ENCODE results near the gene PELI2. TPM values are rescaled to one million over a fixed set of nuclear protein-coding genes. Genes with fewer than 3 reads are reported as not detected.

Gene PELI2
- total and polyA plus RNA-seq, 2 experiments from 2014 or later: 8.0 to 24.5 TPM

DNA sequence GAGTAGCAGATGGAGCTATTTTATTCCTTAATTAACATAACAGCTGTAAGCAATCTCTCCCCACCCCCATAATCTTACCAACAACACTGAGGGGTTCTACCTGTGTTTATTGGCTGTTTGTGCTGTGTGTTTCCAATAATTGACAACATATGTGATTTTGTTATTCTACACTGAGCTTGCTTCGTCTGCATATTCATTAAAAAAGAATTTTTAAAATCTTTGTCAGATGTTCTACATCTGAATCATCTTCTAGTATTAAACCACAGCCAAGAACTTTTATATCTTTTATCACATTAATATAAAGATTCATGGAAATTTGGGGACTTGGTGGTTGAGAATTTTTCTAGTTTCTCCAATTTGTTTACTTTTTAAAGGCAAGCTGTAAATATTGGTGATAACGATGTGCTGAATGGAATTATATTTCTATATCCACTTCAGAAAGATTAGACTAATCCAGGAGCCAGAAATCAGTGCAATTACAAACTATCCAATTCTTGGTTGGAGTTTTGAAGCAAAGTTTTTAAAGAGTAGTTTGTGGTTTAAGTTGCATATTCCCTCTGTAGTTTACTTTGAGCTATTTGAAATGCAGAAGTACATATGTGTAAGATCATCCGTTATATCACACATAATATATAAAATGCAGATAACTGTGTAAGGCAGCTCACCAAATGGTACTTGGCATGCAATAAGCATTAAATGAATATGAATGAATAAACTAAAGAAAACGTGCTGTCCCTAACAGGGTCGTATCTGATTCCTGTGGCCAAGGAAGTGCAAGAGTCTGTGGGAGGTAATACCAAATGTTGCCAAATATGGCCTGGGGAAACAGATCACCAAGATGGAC, 206.9 kb downstream of the PELI2 start:
- Histone ChIP-seq H3F3A (replicated peaks; ENCODE audit: low read depth) (no peaks in the 10 kb centered on the region), H3K4me3 (no peak overlapping the region), H2AFZ (no peak overlapping the region), H3K4me2 (no peak overlapping the region), H4K20me1 (replicated peaks; ENCODE audit: insufficient read depth) (no peaks in the 10 kb centered on the region), H3K27me3 (ENCODE audit: insufficient read depth) (no peaks in the 10 kb centered on the region), H3K27ac (ENCODE audit: low read depth) (no peak overlapping the region), H3K9me2 (ENCODE audit: insufficient read depth) (no peaks in the 10 kb centered on the region), H3K36me3 (ENCODE audit: insufficient read depth) (no peaks in the 10 kb centered on the region), H3K79me2 (replicated peaks; ENCODE audit: insufficient read depth) (no peaks in the 10 kb centered on the region), H3K4me1 (ENCODE audit: insufficient read depth) (no peaks in the 10 kb centered on the region)
- DNase-seq (ENCODE audit: low spot score) (no peak), ATAC-seq (no peak)
- Mint-ChIP-seq H3K4me3 (no peak overlapping the region), H3K27me3 (ENCODE audit: insufficient read depth, low read depth, poor library complexity) (peaks cover 2% of the 10 kb centered on the region), H3K9me3 (no peaks in the 10 kb centered on the region), H3K36me3 (ENCODE audit: low read depth) (no peaks in the 10 kb centered on the region), H3K4me1 (peaks cover 4% of the 10 kb centered on the region), H3K27ac (no peak overlapping the region)
- TF ChIP-seq EZH2phosphoT487 (IDR thresholded peaks at IDR 0.05; ENCODE audit: unreplicated experiment): no peak

DNA sequence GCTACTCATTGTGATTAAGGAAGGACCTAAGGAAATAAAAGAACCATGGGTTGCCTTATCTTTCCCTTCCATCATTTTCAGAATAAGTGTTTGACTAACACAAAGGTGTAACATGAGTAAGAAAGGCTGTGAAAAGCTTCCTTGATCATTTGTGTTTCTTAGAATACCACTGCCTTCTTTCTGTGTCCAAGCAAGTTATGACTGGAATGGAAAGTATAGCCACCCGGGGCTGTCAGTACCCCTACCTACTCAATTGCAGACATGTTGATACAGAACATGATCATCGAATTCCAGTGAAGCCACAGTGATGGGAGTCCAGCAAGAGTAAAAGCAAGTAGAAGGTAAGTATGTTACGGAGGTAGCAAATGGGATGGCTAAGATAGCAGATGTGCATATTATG, 209.8 kb downstream of the PELI2 start:
- Mint-ChIP-seq H3K27me3 (ENCODE audit: insufficient read depth, low read depth, poor library complexity) (peaks cover 2% of the 10 kb centered on the region), H3K27ac (no peak overlapping the region), H3K36me3 (ENCODE audit: low read depth) (no peaks in the 10 kb centered on the region), H3K4me3 (no peak overlapping the region), H3K9me3 (no peaks in the 10 kb centered on the region), H3K4me1 (peaks cover 4% of the 10 kb centered on the region)
- no peak overlapping the region for H3K4me2 ChIP-seq
- H3K4me1 ChIP-seq (ENCODE audit: insufficient read depth): no peaks in the 10 kb centered on the region
- no peak overlapping the region for H3K27ac ChIP-seq (ENCODE audit: low read depth)
- ATAC-seq: no peak
- H3K36me3 ChIP-seq (ENCODE audit: insufficient read depth): no peaks in the 10 kb centered on the region
- DNase-seq (ENCODE audit: low spot score): no peak
- H2AFZ ChIP-seq: no peak overlapping the region
- no peaks in the 10 kb centered on the region for H3K79me2 ChIP-seq (replicated peaks; ENCODE audit: insufficient read depth)
- H4K20me1 ChIP-seq (replicated peaks; ENCODE audit: insufficient read depth): no peaks in the 10 kb centered on the region
- H3K27me3 ChIP-seq (ENCODE audit: insufficient read depth): no peaks in the 10 kb centered on the region
- no peaks in the 10 kb centered on the region for H3F3A ChIP-seq (replicated peaks; ENCODE audit: low read depth)
- H3K9me2 ChIP-seq (ENCODE audit: insufficient read depth): no peaks in the 10 kb centered on the region
- TF ChIP-seq, protein P1, sequence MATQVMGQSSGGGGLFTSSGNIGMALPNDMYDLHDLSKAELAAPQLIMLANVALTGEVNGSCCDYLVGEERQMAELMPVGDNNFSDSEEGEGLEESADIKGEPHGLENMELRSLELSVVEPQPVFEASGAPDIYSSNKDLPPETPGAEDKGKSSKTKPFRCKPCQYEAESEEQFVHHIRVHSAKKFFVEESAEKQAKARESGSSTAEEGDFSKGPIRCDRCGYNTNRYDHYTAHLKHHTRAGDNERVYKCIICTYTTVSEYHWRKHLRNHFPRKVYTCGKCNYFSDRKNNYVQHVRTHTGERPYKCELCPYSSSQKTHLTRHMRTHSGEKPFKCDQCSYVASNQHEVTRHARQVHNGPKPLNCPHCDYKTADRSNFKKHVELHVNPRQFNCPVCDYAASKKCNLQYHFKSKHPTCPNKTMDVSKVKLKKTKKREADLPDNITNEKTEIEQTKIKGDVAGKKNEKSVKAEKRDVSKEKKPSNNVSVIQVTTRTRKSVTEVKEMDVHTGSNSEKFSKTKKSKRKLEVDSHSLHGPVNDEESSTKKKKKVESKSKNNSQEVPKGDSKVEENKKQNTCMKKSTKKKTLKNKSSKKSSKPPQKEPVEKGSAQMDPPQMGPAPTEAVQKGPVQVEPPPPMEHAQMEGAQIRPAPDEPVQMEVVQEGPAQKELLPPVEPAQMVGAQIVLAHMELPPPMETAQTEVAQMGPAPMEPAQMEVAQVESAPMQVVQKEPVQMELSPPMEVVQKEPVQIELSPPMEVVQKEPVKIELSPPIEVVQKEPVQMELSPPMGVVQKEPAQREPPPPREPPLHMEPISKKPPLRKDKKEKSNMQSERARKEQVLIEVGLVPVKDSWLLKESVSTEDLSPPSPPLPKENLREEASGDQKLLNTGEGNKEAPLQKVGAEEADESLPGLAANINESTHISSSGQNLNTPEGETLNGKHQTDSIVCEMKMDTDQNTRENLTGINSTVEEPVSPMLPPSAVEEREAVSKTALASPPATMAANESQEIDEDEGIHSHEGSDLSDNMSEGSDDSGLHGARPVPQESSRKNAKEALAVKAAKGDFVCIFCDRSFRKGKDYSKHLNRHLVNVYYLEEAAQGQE (IDR thresholded peaks at IDR 0.05; ENCODE audit: unreplicated experiment): no peak
- TF ChIP-seq CREB1 (CRISPR knock-in tag; IDR thresholded peaks at IDR 0.05; ENCODE audit: low read depth): no peak
- H3K4me3 ChIP-seq: no peak overlapping the region

DNA sequence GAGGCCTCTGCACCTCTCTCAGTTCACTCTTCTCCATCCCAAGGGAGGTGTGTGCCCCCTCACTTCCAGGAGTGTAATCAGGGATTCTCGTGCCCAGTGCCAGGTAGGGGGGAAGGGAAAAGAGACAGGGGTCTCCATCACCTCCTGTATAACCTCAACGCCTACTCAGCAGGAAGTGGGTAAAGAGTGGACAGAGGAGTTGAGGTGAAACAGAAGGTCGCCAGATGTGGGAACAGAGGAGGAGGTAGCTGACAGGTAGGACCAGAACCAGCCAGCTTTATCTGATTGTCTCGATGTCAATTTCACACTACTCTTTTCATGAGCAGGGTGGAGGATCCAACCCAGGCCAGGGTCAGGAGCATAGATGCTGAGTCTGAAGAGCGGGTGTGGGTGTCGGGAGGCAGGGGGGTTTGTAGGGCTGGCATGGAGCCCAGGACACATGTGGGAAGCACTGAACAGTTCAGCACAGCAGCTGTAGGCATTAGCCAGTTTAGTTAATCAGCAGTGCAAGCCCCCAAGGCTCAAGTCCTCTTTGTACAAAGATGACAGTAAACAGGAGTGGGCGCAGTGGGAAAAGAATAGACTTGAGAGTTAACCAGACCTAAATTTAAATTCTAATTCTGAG, 213.5 kb downstream of the PELI2 start:
- ATAC-seq (no peak), DNase-seq (ENCODE audit: low spot score) (no peak)
- Histone ChIP-seq H3K4me3 (no peak overlapping the region), H2AFZ (no peak overlapping the region), H3F3A (replicated peaks; ENCODE audit: low read depth) (no peaks in the 10 kb centered on the region), H3K9me2 (ENCODE audit: insufficient read depth) (no peaks in the 10 kb centered on the region), H3K36me3 (ENCODE audit: insufficient read depth) (no peaks in the 10 kb centered on the region), H3K79me2 (replicated peaks; ENCODE audit: insufficient read depth) (no peaks in the 10 kb centered on the region), H3K27me3 (ENCODE audit: insufficient read depth) (no peaks in the 10 kb centered on the region), H4K20me1 (replicated peaks; ENCODE audit: insufficient read depth) (no peaks in the 10 kb centered on the region), H3K4me2 (no peak overlapping the region), H3K27ac (ENCODE audit: low read depth) (no peak overlapping the region), H3K4me1 (ENCODE audit: insufficient read depth) (no peaks in the 10 kb centered on the region)
- H3K4me3 Mint-ChIP-seq: no peak overlapping the region
- peaks cover 2% of the 10 kb centered on the region for H3K27me3 Mint-ChIP-seq (ENCODE audit: insufficient read depth, low read depth, poor library complexity)
- H3K4me1 Mint-ChIP-seq: peaks cover 3% of the 10 kb centered on the region
- H3K27ac Mint-ChIP-seq: no peak overlapping the region
- no peaks in the 10 kb centered on the region for H3K9me3 Mint-ChIP-seq
- H3K36me3 Mint-ChIP-seq (ENCODE audit: low read depth): no peaks in the 10 kb centered on the region
- TF ChIP-seq, protein P1 (IDR thresholded peaks at IDR 0.05; ENCODE audit: unreplicated experiment): no peak
- TF ChIP-seq EZH2phosphoT487 (IDR thresholded peaks at IDR 0.05; ENCODE audit: unreplicated experiment): no peak
- TF ChIP-seq POLR2AphosphoS5 (IDR thresholded peaks at IDR 0.05; ENCODE audit: low read depth): no peak
- no peak for TF ChIP-seq ZNF331 (CRISPR knock-in tag; IDR thresholded peaks at IDR 0.05; ENCODE audit: low read depth)

Data from GM23338 (cell line).